Naive thymus-derived CD8-positive, alpha-beta T cell (primary cell): ENCODE results near the gene PRSS27. TPM values are rescaled to one million over a fixed set of nuclear protein-coding genes. Genes with fewer than 3 reads are reported as not detected.
"Not testable (repeated sequence)": the region's sequence is repeated elsewhere in the genome, so short reads cannot be mapped to it uniquely, and the experiment has no call there.

Experiments
- ATAC-seq, 2 donors: fragments of 150-1000 bp; cut with Tn5 transposase in 1 of 2; sonication (Bioruptor Pico), chemical (Tn5 transposase) in 1 of 2; 1 replicate in 1 of 2; 2 replicates in 1 of 2; pipeline ENCODE4 v1.10.0; 2021; ENCODE audit warnings: mild to moderate bottlenecking in 2 of 2, moderate library complexity in 2 of 2
- POLR2A ChIA-PET: fragments of 350-600 bp; sonication (Branson Sonifier 250); formaldehyde crosslinking; loops from one replicate; lab custom pipeline; 2021; ENCODE audit warnings: antibody characterized with exemption; lab: Charles Lee
- DNase-seq, 10 donors: peaks; one replicate each; pipeline versions ENCODE4 v3.0.0 to v3.0.0-alpha.2; 2020 to 2022
- H3K27ac Mint-ChIP-seq, 10 donors: one replicate each; pipeline ENCODE4 v1.8.0; 2020 to 2022; ENCODE audit warnings: mild to moderate bottlenecking in 10 of 10, mixed read lengths in 10 of 10, moderate library complexity in 4 of 10, inconsistent platforms in 1 of 10
- H3K27me3 Mint-ChIP-seq, 5 donors: one replicate each; pipeline ENCODE4 v1.8.0; 2021 to 2022; ENCODE audit warnings: mixed read lengths in 5 of 5
- H3K36me3 Mint-ChIP-seq, 3 donors: one replicate each; pipeline ENCODE4 v1.8.0; 2020 to 2022; ENCODE audit warnings: mixed read lengths in 3 of 3, mild to moderate bottlenecking in 2 of 3, inconsistent platforms in 1 of 3
- H3K4me1 Mint-ChIP-seq, 4 donors: one replicate each; pipeline ENCODE4 v1.8.0; 2021 to 2022; ENCODE audit warnings: mixed read lengths in 4 of 4
- H3K4me3 Mint-ChIP-seq, 10 donors: one replicate each; pipeline ENCODE4 v1.8.0; 2020 to 2022; ENCODE audit warnings: mild to moderate bottlenecking in 10 of 10, mixed read lengths in 10 of 10, moderate library complexity in 6 of 10, inconsistent platforms in 1 of 10
- H3K9me3 Mint-ChIP-seq, 9 donors: one replicate each; pipeline ENCODE4 v1.8.0; 2020 to 2022; ENCODE audit warnings: mixed read lengths in 9 of 9, mild to moderate bottlenecking in 3 of 9, inconsistent platforms in 1 of 9, moderate library complexity in 1 of 9
- polyA plus RNA-seq, 3 donors: library from polyadenylated mRNA; unstranded; fragments of 300-500 nt; fragmentation: Illumina TruSeq; gene quantifications; one replicate each; pipeline ENCODE4 v1.2.3, GENCODE V29; 2021
- total RNA-seq, 8 experiments: library from RNA in 2 of 8; stranded (reverse) in 2 of 8; gene quantifications; one replicate each; pipeline ENCODE4 v1.2.3 and lab custom pipeline; 2021 to 2026

The PRSS27 gene
- total and polyA plus RNA-seq, 5 experiments from 2014 or later, result 0.06 to 1.2 (median 0.81) TPM; not detected in 2

GRCh38 chr16:2702871-2703745 lies 16.9 kb downstream of the PRSS27 start:
- H3K36me3 Mint-ChIP-seq, result peaks cover 0 to 45% (median 4%) of the 10 kb centered on the region in 3 donors
- POLR2A ChIA-PET, result no interaction called here

GRCh38 chr16:2702438-2702825 lies 17.6 kb downstream of the PRSS27 start:
- Mint-ChIP-seq H3K9me3 (no peaks in the 10 kb centered on the region), H3K4me3 (no peak overlapping the region)

More at GRCh38 chr16:2702871-2703745, 16.9 kb downstream of the PRSS27 start:
- Mint-ChIP-seq H3K27ac (no peak overlapping the region), H3K27me3 (no peaks in the 10 kb centered on the region), H3K4me1 (no peaks in the 10 kb centered on the region), H3K4me3 (no peak overlapping the region), H3K9me3 (no peaks in the 10 kb centered on the region)
- DNase-seq (peak in 1 of 10 donors; percentile 44), ATAC-seq (no peak)

DNA sequence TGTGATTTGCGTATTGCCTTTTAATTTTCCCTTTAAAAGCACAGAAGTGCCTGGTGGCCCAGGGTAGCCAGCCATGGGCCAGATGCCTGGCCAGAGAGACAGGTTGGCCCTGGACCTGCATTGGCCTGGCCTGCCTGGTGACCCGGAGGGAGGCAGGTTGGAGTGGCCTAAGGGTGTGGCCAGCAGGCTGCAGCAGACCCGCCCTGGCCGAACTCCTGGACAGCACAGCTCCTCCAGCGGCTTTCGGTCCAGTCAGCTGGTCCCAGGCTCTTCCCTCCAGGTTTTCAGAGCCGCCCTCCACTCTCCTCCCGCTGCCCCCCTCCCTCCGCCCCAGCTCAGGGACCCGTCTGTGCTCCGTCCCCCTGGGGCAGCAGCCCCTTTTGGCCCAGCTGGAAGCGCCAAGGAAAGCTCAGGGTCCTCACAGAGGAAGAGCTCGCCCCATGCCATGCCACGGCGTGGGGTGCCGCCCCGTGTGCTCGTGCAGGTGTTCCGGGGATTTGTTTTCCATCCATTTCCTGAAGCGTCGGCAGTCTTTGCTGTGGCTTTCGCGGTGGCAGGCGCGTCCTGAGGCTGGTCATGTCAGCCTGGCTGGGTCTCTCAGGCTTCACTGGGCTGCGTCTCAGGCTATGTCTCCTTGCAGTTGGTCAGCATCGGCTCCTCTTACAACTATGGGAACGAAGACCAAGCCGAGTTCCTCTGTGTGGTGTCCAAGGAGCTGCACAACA lies 18.1 kb downstream of the PRSS27 start:
- ATAC-seq (no peak), DNase-seq (peak in 1 of 10 donors; percentile 62)
- Mint-ChIP-seq H3K4me1 (no peaks in the 10 kb centered on the region), H3K9me3 (no peaks in the 10 kb centered on the region), H3K27ac (peak overlapping the region in 1 of 10 donors; percentile 37), H3K36me3 (peaks cover 0 to 47% (median 0%) of the 10 kb centered on the region in 3 donors), H3K4me3 (no peak overlapping the region), H3K27me3 (no peaks in the 10 kb centered on the region)
- POLR2A ChIA-PET, result no interaction called here

More at GRCh38 chr16:2702438-2702825, 17.6 kb downstream of the PRSS27 start:
- Mint-ChIP-seq H3K27me3 (no peaks in the 10 kb centered on the region), H3K4me1 (no peaks in the 10 kb centered on the region), H3K27ac (no peak overlapping the region), H3K36me3 (peaks cover 0 to 45% (median 0%) of the 10 kb centered on the region in 3 donors)
- ATAC-seq (no peak), DNase-seq (peak in 1 of 10 donors; percentile 48)
- POLR2A ChIA-PET, result no interaction called here

DNA sequence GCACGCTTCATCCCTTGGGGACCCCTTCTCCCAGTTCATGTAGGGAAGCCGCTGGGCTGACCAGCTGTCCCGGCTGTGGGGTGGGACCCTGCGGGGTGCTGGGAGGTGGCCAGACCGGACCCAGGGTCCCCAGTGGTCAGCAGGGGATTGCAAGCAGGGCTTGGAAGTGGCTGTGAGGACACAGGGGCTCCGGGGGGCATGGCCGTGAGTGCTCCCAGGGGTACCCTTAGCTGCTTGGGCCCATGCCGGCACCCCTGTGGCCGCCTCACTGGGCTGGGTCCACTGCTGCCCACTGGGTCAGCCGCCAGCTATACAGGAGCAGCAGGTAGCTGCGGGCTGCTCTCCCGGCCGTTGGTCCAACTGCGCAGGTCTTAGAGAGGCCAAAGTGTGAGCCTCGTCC lies 18.8 kb downstream of the PRSS27 start:
- DNase-seq (peak in 1 of 10 donors; percentile 45), ATAC-seq (no peak)
- no peaks in the 10 kb centered on the region for H3K9me3 Mint-ChIP-seq
- H3K36me3 Mint-ChIP-seq, result peaks cover 0 to 51% (median 0%) of the 10 kb centered on the region in 3 donors
- no peaks in the 10 kb centered on the region for H3K4me1 Mint-ChIP-seq
- no peak overlapping the region for H3K27ac Mint-ChIP-seq
- POLR2A ChIA-PET, result no interaction called here
- H3K4me3 Mint-ChIP-seq, result no peak overlapping the region
- no peaks in the 10 kb centered on the region for H3K27me3 Mint-ChIP-seq

DNA sequence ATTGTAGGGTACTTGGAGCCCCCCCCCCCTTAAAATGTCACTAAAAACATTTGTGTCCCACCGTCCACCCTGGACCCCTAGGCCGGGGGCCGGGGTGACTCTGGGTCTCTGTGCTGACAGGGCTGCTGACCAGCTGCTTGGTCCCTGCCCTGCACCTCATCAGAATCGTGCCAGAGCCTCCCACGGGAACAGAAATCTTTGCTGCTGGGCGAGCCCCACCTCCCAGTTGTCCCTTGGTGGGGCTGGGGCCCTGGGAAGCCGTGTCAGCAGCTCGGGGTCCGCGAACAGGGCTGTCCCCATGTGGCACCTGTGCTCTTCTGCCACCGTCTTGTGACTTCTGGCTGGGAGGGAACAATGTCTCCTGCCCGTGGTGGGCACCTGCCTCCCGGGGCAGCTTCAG lies 19.2 kb downstream of the PRSS27 start:
- Mint-ChIP-seq H3K27ac (no peak overlapping the region), H3K36me3 (peaks cover 0 to 51% (median 0%) of the 10 kb centered on the region in 3 donors), H3K4me1 (no peaks in the 10 kb centered on the region), H3K9me3 (no peaks in the 10 kb centered on the region), H3K4me3 (no peak overlapping the region), H3K27me3 (no peaks in the 10 kb centered on the region)
- DNase-seq, result peak in 1 of 10 donors; percentile 58
- ATAC-seq, result no peak
- POLR2A ChIA-PET, result interaction anchor here (0.6 kb wide), 2 partner anchors 35 to 1571 kb away, joined by 3 to 4 read pairs; no protein-coding TSS in a partner anchor

DNA sequence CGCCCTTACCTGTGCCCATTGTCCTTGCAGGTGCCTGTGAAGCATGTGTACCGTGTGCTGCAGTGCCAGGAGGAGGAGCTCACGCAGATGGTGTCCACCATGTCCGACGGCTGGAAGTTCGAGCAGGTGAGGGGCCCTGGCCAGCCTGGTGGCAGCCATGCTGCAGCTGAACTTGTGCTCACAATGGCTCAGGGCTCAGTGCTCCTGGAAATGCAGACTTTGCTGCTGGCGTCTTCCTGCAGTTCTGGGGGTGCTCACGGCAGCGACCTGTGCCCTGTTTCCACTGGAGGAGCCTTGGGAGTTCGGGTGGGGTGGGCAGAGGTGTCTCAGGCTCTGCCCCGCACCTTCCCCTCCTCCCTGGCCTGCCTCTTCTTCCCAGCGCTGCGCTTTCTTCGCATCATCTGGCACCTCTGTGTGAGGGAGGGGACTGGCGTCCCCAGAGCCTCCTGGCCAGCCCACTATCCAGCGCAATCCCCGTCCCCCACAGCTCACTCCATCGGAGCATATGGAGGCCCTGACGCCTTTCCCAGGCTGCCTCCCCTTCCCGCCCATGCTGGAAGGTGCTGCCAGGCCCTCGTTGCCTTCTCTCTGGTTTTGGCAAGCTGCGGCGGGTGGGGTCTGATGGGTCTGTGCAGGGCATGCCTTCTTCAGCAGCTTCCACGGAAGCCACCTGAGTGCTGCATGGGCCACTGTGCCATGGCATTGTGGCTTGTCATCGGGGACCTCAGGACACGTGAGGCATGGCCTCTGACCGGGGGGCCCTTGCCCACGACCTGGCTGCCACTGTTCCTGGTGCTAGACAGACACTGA lies 20.0 kb downstream of the PRSS27 start:
- H3K9me3 Mint-ChIP-seq, result no peaks in the 10 kb centered on the region
- ATAC-seq, result no peak
- no peaks in the 10 kb centered on the region for H3K4me1 Mint-ChIP-seq
- H3K27ac Mint-ChIP-seq, result peak overlapping the region in 1 of 10 donors; percentile 62
- no peak for DNase-seq
- no peaks in the 10 kb centered on the region for H3K27me3 Mint-ChIP-seq
- POLR2A ChIA-PET, result interaction anchor here (0.6 kb wide), 2 partner anchors 36 to 1572 kb away, joined by 3 to 4 read pairs; no protein-coding TSS in a partner anchor
- peaks cover 0 to 48% (median 0%) of the 10 kb centered on the region in 3 donors for H3K36me3 Mint-ChIP-seq
- no peak overlapping the region for H3K4me3 Mint-ChIP-seq

DNA sequence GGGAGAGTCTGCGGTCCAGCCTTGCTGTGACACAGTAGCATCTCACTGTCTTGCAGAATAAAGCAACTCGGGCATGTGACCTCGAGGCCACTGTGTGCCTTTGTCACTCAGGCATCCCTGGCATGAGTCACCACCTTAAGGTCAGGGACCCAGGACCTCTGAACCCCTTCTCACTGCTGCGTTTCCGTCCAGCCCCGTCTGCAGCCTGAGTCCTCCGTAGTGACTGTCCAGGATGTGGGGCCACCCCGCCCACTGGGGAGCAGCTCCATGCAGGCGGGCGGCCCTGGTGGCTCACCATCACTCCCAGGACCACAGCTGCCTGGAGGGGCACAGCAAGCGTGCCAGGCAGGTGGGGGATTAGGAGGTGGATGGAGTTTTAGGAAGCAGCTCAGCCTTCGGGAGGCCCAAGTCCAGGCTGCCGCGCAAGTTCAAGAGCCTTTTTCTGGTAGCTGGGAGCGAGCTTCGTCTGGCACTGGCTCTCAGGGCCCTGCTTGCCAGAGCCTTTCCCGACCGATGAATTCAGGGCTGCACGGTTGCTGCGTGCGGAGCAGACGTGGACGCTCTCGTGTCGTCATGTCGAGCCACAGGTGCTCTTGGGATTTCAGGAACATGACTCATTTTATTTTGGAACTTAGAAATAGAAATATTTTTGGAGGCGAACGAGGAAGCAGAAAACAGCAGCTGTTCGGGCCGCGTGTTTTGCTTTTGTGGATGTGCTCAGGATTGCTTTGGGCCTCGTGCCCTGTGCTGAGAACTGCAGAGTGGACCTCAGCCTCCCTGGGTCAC lies 20.9 kb downstream of the PRSS27 start:
- POLR2A ChIA-PET, result no interaction called here
- Mint-ChIP-seq H3K36me3 (peaks cover 0 to 45% (median 0%) of the 10 kb centered on the region in 3 donors), H3K4me3 (no peak overlapping the region), H3K27me3 (no peaks in the 10 kb centered on the region), H3K9me3 (no peaks in the 10 kb centered on the region), H3K4me1 (no peaks in the 10 kb centered on the region), H3K27ac (peak overlapping the region in 1 of 10 donors; percentile 44)
- ATAC-seq (no peak), DNase-seq (no peak)

GRCh38 chr16:2698103-2698870 lies 21.7 kb downstream of the PRSS27 start:
- Mint-ChIP-seq H3K36me3 (peaks cover 0 to 42% (median 0%) of the 10 kb centered on the region in 3 donors), H3K27me3 (no peaks in the 10 kb centered on the region), H3K9me3 (no peaks in the 10 kb centered on the region), H3K27ac (no peak overlapping the region), H3K4me3 (no peak overlapping the region), H3K4me1 (peaks cover 0 to 1% (median 0%) of the 10 kb centered on the region in 4 donors)
- DNase-seq, result no peak
- ATAC-seq, result no peak
- POLR2A ChIA-PET, result interaction anchor here (0.6 kb wide), 1 partner anchor 1087 kb away, joined by 3 read pairs; no protein-coding TSS in a partner anchor

DNA sequence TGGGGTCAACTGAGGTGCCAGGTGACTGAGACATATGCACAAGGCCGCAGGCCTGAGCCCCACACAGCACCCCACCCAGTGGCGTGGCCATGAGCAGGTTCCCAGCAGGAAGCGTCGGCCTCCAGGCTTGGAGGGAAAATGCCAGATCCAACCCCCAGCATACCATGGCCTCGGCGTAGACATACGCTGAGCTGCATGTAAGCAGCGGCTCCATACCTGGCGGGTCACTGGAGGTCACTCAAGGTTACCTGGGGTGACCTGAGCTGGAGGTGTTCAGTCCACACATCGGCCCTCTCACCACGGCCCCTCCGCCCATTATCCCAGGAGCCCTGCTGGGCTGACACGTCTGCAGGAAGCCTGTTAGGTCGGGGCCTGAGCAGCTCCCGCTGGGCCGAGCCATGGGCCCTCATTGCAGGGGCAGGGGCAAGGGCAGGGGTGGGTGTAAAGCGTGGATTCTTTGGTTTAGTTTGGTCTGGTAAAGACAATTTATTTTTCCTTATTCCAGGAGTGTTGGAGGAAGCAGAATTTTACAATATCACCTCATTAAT lies 22.5 kb downstream of the PRSS27 start:
- no peaks in the 10 kb centered on the region for H3K9me3 Mint-ChIP-seq
- no peaks in the 10 kb centered on the region for H3K27me3 Mint-ChIP-seq
- POLR2A ChIA-PET, result interaction anchor here (0.6 kb wide), 1 partner anchor 1086 kb away, joined by 3 read pairs; no protein-coding TSS in a partner anchor
- ATAC-seq (no peak), DNase-seq (no peak)
- H3K4me3 Mint-ChIP-seq, result no peak overlapping the region
- peaks cover 0 to 41% (median 0%) of the 10 kb centered on the region in 3 donors for H3K36me3 Mint-ChIP-seq
- peaks cover 0 to 1% (median 0%) of the 10 kb centered on the region in 4 donors for H3K4me1 Mint-ChIP-seq
- no peak overlapping the region for H3K27ac Mint-ChIP-seq

GRCh38 chr16:2696601-2697250 lies 23.3 kb downstream of the PRSS27 start:
- DNase-seq, ATAC-seq, H3K4me1 Mint-ChIP-seq, H3K4me3 Mint-ChIP-seq, H3K27ac Mint-ChIP-seq, POLR2A ChIA-PET, H3K27me3 Mint-ChIP-seq, H3K9me3 Mint-ChIP-seq: not testable (repeated sequence)
- peaks cover 0 to 34% (median 0%) of the 10 kb centered on the region in 3 donors for H3K36me3 Mint-ChIP-seq
